CD4-positive, alpha-beta T cell treated with Interleukin-4 for 4 hours (primary cell): Measurements from ENCODE around the gene ZIC2.

Experiments used
- DNase-seq: peaks from one replicate; pipeline ENCODE4 v3.0.0-alpha.2; 2020

Gene ZIC2

DNA sequence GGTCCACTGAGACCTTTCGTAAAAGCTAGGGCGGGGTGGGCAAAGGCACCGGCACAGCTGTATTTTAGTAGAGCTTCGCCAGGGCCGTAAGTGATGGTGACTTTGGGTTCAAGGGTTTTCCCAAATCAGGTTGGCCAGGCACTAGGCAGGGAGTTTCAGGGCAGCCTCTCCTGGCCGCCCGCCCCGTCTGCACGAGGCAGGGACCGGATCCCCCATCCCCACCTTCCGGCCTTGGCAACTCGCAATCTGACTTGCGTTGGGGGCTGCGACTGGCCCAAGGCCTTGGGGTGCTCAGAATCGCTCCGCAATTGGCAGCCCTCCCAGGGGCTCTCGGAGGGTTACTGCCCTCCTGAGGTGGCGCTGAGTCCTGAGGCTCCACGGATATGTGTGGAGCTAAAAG lies 6.0 kb upstream of the ZIC2 start:
- DNase-seq: no peak

DNA sequence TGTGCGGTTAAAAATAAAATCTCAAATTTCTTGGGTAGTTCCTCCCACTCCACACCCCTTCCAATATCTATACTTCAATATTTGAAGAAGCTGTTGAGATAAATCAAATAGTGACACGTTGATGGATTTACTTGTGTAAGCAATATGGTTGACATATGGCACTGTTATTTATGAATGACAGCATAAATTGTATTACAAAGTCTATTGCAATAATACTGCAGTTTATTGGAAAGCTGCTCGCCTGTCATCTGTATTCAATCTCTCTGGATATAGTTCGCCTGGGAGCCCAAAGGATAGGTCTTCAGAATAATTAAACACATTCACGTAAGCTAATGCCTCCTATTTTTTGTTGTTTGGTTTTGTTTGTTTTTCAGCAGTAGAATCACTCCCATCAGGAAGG lies 5.0 kb upstream of the ZIC2 start:
- DNase-seq: no peak

DNA sequence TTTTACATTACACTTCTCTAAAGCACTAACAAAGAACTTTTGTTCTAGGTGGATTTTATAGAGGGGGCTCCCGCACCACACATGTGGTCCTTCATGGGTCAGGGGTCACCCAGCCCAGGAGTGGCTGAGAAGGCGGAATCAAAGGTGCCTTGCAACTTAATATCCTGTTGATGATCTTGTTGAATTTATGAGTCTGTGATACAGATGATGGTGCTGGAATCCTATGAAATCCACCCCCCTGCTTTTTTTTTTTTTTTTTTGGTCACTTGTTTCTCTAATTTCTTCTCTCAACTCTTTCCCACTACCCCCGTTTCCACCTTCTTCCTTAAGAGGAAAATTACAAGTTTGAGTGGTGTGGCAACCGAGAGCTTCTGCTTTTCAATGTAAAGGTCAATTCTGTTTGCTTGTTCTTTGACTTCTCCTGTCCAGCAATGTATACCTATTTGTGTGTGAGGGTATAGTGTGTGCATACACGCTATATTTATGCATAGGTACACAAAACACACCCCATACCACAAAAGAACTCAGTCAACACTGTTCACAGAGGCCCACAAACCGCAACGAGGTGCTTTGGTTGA lies 4.2 kb upstream of the ZIC2 start:
- no peak for DNase-seq

DNA sequence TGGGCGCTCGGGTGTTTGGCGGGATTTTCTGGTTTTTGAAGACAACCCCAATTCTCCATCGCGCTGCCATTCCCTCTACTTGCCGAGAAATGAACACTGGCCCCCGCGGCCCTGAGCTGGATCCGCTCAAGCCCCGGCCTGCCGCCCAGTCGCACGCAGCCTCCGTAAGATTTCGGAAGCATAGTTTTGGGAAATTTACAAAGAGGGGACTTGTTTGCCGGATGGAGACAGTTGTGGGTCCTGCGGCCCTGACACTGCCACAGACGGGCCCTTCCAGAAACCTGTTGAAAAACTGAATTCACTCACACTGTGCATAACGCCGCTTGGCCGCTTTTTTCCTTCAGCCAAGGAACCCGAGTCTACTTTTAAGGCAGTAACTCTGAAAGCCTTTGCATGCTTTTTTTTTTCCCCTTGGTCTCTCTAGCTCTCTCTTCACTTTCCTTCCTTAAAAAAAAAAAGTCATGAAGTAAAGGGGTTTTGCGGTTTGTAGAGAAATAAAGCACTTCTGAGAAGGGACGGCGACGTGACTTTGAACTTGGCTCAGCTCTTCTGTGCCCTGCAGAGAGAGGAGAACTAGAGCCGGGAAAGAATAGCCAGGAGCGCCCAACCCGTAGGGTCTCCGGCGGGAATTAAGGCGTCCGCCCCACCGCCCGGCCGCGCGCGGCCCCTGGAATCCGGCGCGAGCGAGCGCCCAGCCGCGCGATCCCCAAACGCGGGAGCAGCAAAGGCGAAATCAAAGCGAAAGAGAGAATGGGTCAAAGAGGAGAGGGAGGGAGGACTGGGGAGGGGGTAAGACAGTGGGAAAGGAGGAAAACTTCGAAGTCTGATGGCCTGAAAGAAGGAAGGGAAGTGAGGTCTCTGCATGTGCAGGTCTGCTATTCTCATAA lies 3.4 kb upstream of the ZIC2 start:
- DNase-seq: no peak

DNA sequence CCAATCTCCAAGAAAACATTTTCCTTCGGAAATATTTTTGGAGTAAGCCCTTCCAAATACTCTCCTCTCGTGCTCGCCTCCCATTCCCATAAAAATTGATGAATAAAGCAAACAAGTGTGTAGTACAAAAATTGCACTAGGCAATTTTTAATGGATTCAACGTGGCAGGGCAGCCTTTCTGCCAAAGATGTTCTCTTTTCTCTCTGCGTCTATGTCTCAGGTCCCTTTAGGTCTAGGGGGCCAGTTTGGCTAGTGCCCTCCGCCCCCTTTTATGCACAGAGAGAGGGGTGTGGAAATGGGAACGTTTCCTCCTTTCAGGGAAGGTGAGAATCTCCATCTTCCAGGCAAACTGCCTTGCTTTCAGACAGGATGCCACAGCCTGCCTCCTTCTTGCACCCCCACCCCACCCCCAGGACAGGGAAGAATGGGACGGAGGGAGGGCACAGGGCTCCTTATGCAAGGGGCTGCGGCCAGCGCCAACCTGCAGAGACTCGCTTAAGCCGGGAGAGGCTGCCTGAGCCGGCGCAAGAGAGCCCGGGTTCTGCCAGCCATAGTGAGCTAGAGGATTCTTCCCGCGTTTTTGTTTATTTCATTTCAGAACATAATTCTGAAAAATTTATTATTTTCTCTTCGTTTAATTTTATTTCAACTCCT lies 2.7 kb upstream of the ZIC2 start:
- DNase-seq: no peak

DNA sequence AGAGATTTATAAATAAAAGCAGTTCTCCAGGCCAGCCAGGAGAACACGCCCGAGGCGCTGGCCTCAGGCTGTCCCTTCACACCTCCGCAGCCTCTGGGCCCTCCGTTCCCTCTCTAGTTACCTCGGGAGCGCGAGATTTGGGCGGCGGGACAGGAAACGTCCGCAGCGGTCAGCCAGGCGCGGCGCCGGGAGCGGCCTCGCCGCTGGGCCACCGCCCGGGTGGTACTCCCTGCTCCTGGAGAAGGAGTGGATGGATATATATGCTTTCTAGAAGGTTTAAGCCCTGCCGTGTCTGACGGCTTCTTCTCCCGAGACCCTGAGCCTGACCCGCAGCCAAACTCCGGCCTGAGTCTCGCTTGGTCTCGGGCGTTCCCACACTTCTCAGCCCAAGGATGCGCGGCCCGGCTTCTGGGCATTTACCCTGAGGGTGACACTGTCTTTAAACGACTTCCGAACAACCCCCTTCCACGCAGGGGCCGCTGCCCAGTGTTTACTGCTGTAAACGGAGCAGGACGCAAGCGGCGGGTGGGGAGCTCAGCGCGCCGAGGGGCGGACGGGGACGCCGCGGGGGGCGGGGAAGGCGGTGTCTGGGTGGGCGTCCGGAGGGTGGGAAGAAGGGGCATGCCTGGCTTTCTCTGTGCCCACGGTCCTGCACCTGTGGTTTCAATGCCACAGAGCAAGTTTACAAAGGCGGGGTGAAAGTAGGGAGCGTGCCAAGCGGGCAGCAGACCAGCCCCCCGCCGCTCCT lies 2.0 kb upstream of the ZIC2 start:
- no peak for DNase-seq

DNA sequence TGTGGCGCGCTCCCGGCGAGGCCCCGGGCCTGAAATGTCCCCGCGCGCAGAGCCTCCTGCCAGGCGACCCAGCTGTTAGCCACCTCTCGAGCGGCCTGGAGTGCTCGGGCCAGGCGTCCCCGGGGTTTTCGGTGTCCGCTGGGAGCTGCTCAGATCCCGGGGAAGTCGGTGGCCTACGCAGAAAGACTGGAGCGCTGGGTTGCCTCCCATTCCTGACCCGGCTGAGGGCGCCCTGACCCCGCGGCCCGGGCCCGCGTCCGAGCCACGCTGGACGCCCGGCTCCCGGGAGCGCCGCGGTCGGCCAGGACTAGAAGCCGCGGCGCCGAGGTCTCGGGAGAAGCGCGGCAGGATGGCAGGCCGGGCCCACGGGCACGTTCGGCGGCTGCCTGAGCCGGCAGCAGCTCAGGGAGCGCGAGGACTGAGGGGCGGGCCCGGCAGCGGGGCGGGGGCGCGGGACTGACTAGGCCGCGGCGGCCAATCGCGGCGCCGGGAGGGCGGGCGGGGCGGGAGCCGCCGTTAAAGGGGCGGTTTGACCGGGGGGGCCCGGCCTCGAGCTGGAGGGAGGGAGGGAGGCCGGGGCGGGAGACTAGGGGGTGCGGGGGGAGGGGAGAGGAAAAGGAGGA lies 1.3 kb upstream of the ZIC2 start:
- DNase-seq: peak; percentile 29

DNA sequence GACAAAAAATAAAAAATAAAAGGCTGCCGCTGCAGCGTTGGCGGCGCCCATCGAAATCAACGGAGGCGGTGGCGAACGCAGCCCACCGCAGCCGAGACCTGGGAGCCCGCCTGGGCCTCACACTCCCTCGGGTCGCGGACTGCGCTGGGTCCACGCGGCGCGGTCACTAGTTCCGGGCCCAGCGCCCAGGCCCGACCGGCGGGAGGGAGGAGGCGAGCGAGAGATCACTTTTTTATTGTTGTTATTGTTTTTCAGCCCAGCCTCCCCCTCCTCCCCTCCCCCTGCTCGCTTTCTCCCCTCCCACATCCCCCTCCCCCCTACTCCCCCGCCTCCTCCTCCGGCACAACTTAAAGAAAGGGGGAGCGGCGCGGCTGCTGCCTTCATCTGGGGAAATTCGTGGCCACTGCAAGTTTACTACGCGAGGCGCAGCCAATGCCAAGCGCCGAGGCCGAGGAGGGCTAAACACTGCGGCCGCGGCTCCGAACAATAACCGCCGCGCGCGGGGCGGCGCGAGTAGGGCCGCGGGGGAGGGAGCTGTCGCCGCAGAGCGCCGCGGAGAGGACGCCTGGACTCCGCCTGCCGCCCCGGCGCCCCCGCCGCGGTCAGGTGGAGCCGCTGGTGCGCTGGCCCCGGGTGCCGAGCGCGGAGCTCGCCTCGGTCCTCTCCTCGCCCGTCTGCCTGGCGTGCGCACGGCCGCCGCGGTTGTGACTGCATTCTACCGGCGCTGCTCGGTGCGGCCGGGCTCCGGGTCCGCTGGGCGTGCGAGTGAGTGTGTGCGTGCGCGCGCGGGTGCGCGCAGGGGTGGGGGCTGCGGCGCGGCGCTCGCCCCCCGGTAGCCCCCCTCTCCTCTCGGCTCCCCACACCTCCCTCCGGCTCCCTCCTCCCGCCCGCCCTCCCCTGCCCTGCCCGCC lies 505 bp upstream of the ZIC2 start:
- DNase-seq: no peak

DNA sequence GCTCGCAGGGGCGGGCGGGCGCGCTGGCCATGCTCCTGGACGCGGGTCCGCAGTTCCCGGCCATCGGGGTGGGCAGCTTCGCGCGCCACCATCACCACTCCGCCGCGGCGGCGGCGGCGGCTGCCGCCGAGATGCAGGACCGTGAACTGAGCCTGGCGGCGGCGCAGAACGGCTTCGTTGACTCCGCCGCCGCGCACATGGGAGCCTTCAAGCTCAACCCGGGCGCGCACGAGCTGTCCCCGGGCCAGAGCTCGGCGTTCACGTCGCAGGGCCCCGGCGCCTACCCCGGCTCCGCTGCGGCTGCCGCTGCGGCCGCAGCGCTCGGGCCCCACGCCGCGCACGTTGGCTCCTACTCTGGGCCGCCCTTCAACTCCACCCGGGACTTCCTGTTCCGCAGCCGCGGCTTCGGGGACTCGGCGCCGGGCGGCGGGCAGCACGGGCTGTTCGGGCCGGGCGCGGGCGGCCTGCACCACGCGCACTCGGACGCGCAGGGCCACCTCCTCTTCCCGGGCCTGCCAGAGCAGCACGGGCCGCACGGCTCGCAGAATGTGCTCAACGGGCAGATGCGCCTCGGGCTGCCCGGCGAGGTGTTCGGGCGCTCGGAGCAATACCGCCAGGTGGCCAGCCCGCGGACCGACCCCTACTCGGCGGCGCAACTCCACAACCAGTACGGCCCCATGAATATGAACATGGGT lies 599 bp downstream of the ZIC2 start:
- DNase-seq: no peak

DNA sequence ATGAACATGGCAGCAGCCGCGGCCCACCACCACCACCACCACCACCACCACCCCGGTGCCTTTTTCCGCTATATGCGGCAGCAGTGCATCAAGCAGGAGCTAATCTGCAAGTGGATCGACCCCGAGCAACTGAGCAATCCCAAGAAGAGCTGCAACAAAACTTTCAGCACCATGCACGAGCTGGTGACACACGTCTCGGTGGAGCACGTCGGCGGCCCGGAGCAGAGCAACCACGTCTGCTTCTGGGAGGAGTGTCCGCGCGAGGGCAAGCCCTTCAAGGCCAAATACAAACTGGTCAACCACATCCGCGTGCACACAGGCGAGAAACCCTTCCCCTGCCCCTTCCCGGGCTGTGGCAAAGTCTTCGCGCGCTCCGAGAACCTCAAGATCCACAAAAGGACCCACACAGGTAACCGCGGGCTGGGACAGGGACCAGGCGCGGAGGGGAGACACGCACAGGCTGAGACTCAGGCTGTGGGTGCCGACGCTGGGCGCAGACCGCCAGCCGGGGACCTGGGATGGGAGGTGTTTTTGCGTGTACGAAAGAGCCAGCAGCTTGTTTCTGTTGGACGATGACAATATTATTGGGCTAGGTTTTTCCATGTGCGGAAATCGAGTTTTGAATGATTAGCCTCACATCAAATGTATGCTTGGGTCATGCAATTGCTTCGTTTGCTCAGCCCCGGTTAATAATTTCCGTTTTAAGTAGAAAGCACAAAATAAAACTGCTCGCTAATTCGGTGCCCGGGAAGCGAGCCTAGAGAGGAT lies 1.3 kb downstream of the ZIC2 start:
- no peak for DNase-seq

DNA sequence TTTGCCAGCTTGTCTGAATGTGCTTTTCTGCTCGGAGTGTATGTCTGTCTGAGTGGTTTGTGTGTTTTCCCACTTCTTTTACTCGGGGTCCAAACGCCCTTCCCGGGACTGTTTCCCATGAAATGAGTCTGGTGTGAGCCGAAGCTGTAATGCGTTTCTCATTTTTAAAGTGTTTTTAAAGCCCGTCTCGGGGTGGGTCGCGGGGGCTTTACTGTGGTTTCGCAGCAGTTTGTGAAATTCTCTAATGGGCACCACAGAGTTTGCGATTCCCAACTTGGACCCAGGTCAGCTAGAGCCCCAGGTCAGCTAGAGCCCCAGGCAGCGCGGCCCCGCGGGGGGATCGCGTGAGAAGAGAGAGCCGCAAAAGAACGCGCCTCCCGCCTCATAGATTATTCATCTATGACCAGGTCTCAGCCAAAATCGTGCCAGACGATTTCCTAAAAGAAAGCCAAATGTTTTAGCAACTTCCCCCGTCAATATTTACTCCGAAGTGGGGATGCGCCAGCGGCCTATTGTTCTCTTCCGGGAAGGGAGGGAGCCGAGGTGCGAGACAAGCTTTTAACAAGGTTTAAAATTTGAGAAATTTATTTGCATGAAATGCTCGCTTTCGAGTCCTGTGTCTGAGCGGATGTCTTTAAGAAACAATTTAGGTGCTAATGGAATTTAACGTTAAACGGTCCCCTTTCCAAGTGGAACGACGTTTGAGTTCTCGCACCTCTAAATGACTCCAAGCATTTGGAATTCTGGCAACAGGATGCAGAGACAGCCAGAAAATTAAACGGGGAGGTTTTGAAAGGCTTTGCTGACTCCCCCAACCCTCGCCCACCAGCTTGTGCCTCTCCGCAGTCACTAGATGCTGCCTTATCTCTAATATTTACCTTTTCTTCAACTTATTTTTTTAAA lies 2.2 kb downstream of the ZIC2 start:
- DNase-seq: no peak

DNA sequence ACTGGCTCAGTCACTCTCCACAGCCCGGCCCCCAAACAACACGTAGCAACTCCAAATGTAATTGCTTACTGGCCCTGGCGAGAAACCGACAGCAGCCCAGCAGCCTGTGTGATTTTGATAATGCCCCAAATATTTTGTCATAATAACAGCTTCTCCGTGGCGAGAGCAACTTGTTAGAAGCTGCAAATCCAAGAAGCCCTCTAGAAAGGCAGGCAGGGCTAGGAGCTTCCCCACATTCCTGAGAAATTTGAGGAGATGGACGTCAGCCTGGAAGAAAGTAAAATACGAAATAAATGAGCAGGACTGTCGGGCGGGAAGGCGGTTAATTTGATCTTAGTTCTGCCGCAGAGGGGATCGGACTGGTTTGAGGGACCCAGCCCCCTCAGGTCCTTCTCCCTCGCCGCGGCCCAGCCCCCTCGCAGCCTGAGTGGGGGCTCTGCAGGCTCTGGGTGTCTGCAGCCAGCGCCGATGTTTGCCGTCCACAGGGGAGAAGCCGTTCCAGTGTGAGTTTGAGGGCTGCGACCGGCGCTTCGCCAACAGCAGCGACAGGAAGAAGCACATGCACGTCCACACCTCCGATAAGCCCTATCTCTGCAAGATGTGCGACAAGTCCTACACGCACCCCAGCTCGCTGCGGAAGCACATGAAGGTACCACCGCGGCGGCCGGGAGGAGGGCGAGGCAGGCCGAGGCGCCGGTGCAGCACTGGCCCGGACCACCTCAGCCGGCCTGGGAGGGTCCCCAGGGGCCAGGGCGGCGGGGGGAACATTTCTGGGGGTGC lies 3.1 kb downstream of the ZIC2 start:
- no peak for DNase-seq

DNA sequence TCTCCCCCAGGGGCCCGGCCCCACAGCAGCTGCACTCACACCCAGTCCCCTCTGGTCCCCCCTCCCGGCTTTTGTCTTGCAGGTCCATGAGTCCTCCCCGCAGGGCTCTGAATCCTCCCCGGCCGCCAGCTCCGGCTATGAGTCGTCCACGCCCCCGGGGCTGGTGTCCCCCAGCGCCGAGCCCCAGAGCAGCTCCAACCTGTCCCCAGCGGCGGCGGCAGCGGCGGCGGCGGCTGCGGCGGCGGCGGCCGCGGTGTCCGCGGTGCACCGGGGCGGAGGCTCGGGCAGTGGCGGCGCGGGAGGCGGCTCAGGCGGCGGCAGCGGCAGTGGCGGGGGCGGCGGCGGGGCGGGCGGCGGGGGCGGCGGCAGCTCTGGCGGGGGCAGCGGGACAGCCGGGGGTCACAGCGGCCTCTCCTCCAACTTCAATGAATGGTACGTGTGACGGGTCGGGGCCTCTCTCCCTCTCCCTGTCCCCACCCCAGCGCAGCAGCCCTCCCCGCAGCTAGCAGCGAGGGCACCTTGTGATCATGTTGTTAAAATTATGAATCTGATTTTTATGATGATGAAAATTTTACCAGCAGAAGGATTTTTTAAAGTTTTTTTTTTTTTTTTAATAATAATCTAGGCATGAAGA lies 3.8 kb downstream of the ZIC2 start:
- DNase-seq: no peak

DNA sequence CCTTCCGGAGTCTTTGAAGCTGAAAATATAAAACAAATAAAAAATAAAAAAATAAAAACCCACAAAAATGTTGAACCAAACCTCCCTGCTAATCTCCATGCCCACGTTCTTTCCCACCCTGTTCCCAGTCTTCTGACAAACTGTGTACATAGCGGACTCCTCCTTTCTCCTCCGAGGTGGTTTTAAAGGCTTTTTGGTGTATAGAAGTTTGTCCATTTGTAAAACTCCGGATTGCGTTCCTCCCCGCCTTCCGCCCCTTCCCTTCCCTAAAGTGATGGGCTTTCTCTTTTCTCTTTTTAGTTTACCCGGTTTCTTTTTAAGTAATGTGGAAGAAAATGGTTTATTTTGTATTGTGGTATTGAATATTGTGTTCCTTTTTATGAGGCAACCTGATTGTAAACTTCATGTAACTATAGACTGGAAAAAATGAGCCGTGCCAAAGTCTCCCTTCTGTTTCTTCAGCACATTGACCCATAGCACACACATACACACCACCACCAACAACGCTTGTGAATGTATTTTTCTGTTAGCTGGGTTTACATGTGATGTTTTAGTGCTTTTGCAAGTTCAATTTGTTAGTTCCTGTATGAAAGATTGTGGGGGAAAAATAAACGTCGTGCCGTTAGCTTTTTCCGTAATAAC lies 4.4 kb downstream of the ZIC2 start:
- no peak for DNase-seq

DNA sequence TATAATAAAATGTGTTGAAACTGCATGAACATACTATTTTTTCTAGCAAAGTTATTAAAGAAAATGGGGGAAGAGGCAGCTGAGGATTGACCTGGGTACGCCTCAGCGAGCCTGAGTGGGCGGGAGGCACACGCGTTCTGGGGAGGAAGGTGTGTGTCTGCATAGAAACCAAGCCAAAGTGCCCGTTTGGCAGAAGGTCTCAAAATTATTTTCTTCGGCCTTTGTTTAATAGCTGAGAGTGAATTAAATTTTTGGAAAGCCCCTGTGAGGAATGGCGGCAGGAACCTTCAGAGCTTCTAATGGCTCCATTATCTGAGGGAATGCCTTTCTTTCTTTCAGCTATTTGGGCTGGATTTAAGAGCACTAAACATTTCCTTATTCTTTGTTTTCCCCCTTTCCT lies 5.2 kb downstream of the ZIC2 start:
- no peak for DNase-seq

DNA sequence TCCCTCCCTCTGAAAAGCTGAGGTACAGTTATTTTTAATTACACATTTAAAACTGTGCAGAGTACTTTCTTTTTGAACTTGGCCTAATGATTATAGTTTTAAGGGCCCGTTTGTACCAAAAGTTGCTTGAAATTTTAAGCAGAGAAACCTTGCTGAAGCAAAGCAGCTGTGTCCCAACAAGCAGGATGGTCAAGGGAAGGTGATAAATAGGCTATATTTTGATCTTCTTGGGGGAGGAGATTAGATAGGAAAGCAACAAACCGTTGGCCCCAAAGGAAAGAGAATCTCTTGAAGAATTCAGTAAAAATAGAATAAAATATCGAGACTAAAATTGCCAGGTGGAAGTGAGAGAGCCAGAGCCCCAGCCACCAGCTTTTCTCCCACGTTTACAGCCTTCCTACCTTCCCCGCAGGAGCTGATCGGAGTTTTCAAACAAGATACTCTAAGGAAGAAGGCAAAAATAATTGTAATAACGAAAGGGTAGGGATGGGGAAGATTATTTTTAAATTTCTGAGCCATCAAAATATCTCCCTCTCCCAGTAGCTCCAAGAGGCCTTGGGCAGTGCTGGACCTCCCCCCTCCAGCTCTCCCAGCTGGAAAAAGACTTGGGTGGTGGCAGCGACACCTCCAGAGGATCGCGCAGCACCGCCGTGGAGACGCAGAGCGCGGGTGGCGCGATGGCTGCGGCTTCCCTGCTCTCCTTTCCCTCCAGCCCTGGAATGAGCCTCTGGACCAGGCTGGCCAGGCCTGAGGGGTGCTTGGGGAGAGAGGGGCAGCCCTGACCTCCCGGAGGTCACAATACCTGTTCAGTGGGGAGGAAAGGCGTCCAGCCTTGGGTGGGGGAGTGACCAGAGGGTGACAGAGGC lies 5.8 kb downstream of the ZIC2 start:
- no peak for DNase-seq
